ENCODE results near the gene VPREB3. TPM values are rescaled to one million over a fixed set of nuclear protein-coding genes. Genes with fewer than 3 reads are reported as not detected.

Gene VPREB3
- total RNA-seq, 1 experiment from 2014 or later, result 1.1 TPM

DNA sequence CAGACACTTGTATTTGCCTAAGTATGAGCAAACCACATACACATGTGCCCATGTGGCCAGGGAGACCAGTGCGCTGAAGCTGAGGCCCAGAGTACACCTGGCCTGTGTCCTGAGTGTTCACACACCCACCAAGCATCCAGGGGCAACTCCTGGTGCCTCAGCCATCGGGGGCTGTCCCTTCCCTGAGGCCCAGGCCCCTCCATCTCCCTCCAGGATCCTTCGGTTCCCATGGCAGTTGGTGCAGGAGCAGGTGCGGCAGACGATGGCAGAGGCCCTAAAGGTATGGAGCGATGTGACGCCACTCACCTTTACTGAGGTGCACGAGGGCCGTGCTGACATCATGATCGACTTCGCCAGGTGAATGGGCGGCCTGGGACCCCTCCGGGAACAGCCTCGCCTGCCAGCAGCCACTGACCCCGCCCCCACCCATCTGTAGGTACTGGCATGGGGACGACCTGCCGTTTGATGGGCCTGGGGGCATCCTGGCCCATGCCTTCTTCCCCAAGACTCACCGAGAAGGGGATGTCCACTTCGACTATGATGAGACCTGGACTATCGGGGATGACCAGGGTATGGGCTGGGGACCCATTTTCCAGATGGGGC is 26.0 kb upstream of the VPREB3 start:
- Histone ChIP-seq H3K79me2 (ENCODE audit: low read depth) (no peaks in the 10 kb centered on the region), H2AFZ (no peak overlapping the region), H3F3A (ENCODE audit: insufficient read depth, low read depth) (peaks cover 12% of the 10 kb centered on the region; the same call in 1 of the 2 replicates), H4K20me1 (ENCODE audit: insufficient read depth) (no peaks in the 10 kb centered on the region), H3K4me2 (no peak overlapping the region), H3K36me3 (ENCODE audit: low read depth) (no peaks in the 10 kb centered on the region), H3K4me1 (replicated peaks; ENCODE audit: insufficient read depth) (peaks cover 16% of the 10 kb centered on the region), H3K9me2 (ENCODE audit: insufficient read depth) (no peaks in the 10 kb centered on the region), H3K27ac (no peak overlapping the region), H3K27me3 (ENCODE audit: insufficient read depth, low read depth) (no peaks in the 10 kb centered on the region), H3K9me3 (ENCODE audit: insufficient read depth, low read depth) (no peaks in the 10 kb centered on the region), H3K4me3 (no peak overlapping the region)
- intact Hi-C loops (cut with micrococcal nuclease; ENCODE audit: unreplicated experiment), result no loop called here
- POLR2A ChIA-PET (ENCODE audit: unreplicated experiment), result no interaction called here
- DNase-seq, result no peak
- TF ChIP-seq, protein P1, sequence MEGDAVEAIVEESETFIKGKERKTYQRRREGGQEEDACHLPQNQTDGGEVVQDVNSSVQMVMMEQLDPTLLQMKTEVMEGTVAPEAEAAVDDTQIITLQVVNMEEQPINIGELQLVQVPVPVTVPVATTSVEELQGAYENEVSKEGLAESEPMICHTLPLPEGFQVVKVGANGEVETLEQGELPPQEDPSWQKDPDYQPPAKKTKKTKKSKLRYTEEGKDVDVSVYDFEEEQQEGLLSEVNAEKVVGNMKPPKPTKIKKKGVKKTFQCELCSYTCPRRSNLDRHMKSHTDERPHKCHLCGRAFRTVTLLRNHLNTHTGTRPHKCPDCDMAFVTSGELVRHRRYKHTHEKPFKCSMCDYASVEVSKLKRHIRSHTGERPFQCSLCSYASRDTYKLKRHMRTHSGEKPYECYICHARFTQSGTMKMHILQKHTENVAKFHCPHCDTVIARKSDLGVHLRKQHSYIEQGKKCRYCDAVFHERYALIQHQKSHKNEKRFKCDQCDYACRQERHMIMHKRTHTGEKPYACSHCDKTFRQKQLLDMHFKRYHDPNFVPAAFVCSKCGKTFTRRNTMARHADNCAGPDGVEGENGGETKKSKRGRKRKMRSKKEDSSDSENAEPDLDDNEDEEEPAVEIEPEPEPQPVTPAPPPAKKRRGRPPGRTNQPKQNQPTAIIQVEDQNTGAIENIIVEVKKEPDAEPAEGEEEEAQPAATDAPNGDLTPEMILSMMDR (conservative IDR thresholded peaks at IDR 0.05), result no peak
- TF ChIP-seq EZH2 (IDR thresholded peaks at IDR 0.05; ENCODE audit: low read depth), result no peak
- CTCF ChIA-PET, result no interaction called here
- BruUV-seq (replicated peaks), result no TSS peak

DNA sequence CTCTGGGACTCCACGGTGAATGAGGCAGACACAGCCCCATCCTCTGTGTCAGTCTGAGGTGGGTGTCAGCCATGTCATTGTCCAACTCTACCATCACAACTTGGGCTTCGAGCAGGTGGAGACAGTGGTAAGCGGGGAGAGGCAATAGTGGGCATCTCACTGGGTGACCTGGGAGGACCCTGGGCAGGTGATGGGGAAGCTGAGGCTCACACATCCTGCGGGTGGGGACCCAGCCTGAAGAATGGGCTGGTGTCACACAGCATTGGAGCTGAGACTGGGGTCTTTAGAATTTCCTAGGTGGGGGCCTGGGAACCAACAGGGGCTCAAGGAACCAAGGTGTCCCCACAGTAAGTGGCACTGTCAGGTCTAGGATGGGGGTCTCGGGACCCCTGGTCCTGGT is 25.5 kb upstream of the VPREB3 start:
- no peaks in the 10 kb centered on the region for H3K9me3 ChIP-seq (ENCODE audit: insufficient read depth, low read depth)
- H4K20me1 ChIP-seq (ENCODE audit: insufficient read depth), result no peaks in the 10 kb centered on the region
- H3F3A ChIP-seq (ENCODE audit: insufficient read depth, low read depth), result peaks cover 12% of the 10 kb centered on the region; the same call in 1 of the 2 replicates
- ChIA-PET CTCF (no interaction called here), POLR2A (ENCODE audit: unreplicated experiment) (no interaction called here)
- intact Hi-C loops (cut with micrococcal nuclease; ENCODE audit: unreplicated experiment), result no loop called here
- no peak overlapping the region for H3K27ac ChIP-seq
- no peaks in the 10 kb centered on the region for H3K9me2 ChIP-seq (ENCODE audit: insufficient read depth)
- no peaks in the 10 kb centered on the region for H3K36me3 ChIP-seq (ENCODE audit: low read depth)
- TF ChIP-seq EZH2 (IDR thresholded peaks at IDR 0.05; ENCODE audit: low read depth), result no peak
- TF ChIP-seq, protein P1 (conservative IDR thresholded peaks at IDR 0.05), result no peak
- H3K4me3 ChIP-seq, result no peak overlapping the region
- H3K4me2 ChIP-seq, result no peak overlapping the region
- BruUV-seq (replicated peaks), result no TSS peak
- DNase-seq, result no peak
- no peak overlapping the region for H2AFZ ChIP-seq
- peaks cover 16% of the 10 kb centered on the region for H3K4me1 ChIP-seq (replicated peaks; ENCODE audit: insufficient read depth)
- no peaks in the 10 kb centered on the region for H3K79me2 ChIP-seq (ENCODE audit: low read depth)
- H3K27me3 ChIP-seq (ENCODE audit: insufficient read depth, low read depth), result no peaks in the 10 kb centered on the region

DNA sequence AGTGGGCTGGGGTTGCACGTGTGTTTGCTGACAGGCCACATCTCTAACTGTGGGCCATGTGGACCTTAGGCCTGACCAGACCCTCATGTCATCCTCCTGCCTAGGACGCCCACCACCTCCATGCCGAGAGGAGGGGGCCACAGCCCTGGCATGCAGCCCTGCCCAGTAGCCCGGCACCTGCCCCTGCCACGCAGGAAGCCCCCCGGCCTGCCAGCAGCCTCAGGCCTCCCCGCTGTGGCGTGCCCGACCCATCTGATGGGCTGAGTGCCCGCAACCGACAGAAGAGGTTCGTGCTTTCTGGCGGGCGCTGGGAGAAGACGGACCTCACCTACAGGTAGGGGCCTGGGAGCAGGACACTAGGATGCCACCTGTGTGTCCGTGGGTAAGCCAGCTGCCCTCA is 24.9 kb upstream of the VPREB3 start:
- BruUV-seq (replicated peaks), result no TSS peak
- Histone ChIP-seq H3K27me3 (ENCODE audit: insufficient read depth, low read depth) (no peaks in the 10 kb centered on the region), H3K9me2 (ENCODE audit: insufficient read depth) (no peaks in the 10 kb centered on the region), H3K27ac (no peak overlapping the region), H3F3A (ENCODE audit: insufficient read depth, low read depth) (peaks cover 12% of the 10 kb centered on the region; the same call in 1 of the 2 replicates), H3K4me1 (replicated peaks; ENCODE audit: insufficient read depth) (peaks cover 16% of the 10 kb centered on the region), H2AFZ (no peak overlapping the region), H3K4me3 (no peak overlapping the region), H4K20me1 (ENCODE audit: insufficient read depth) (no peaks in the 10 kb centered on the region), H3K9me3 (ENCODE audit: insufficient read depth, low read depth) (no peaks in the 10 kb centered on the region), H3K36me3 (ENCODE audit: low read depth) (no peaks in the 10 kb centered on the region), H3K4me2 (no peak overlapping the region), H3K79me2 (ENCODE audit: low read depth) (no peaks in the 10 kb centered on the region)
- intact Hi-C loops (cut with micrococcal nuclease; ENCODE audit: unreplicated experiment), result no loop called here
- TF ChIP-seq EZH2 (IDR thresholded peaks at IDR 0.05; ENCODE audit: low read depth), result no peak
- TF ChIP-seq, protein P1 (conservative IDR thresholded peaks at IDR 0.05), result no peak
- POLR2A ChIA-PET (ENCODE audit: unreplicated experiment), result no interaction called here
- CTCF ChIA-PET, result no interaction called here
- no peak for DNase-seq

Measured in PC-9 (cell line).